ENCODE data around the gene JMJD8.

DNA sequence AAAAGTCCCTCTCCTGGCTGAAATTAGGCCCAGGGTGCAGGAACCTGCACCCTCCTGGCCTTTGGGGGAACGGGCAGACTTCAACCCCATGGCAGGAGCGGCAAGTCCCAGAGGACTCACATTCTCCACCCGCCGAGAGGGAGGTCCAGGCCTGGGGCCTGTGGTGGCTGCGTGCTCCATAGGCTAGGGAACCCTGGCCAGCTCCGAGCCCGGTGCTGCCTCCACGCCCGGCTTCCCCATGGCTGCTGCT lies 42.0 kb upstream of the JMJD8 start:
- TF ChIP-seq, protein P1, sequence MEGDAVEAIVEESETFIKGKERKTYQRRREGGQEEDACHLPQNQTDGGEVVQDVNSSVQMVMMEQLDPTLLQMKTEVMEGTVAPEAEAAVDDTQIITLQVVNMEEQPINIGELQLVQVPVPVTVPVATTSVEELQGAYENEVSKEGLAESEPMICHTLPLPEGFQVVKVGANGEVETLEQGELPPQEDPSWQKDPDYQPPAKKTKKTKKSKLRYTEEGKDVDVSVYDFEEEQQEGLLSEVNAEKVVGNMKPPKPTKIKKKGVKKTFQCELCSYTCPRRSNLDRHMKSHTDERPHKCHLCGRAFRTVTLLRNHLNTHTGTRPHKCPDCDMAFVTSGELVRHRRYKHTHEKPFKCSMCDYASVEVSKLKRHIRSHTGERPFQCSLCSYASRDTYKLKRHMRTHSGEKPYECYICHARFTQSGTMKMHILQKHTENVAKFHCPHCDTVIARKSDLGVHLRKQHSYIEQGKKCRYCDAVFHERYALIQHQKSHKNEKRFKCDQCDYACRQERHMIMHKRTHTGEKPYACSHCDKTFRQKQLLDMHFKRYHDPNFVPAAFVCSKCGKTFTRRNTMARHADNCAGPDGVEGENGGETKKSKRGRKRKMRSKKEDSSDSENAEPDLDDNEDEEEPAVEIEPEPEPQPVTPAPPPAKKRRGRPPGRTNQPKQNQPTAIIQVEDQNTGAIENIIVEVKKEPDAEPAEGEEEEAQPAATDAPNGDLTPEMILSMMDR (conservative IDR thresholded peaks at IDR 0.05 in 1 of 2, IDR thresholded peaks at IDR 0.05 in 1 of 2; ENCODE audit: low read depth in 1 of 2, low read length in 2 of 2), result no peak
- TF ChIP-seq EZH2 (IDR thresholded peaks at IDR 0.05; ENCODE audit: low read length, missing control alignments), result no peak
